AG04449 (cell line): ENCODE measurements around the gene FBXO8.

ENCODE experiments used
- CTCF ChIA-PET: fragments of 350-600 bp; formaldehyde crosslinking; extraction: SDS; loops from one replicate; lab custom pipeline; 2021; ENCODE audit warnings: antibody characterized with exemption; lab: Yijun Ruan, JAX
- POLR2A ChIA-PET: fragments of 400-600, 350-600 bp; formaldehyde crosslinking; extraction: SDS; loops from one replicate; lab custom pipeline; 2020; ENCODE audit warnings: antibody characterized with exemption, inconsistent platforms; lab: Yijun Ruan, JAX
- DNase-seq: peaks from one replicate; pipeline ENCODE4 v3.0.0-alpha.2; 2010; ENCODE audit warnings: low read depth, low spot score
- H3K4me3 ChIP-seq: 2 replicates; pipeline ENCODE4 v1.5.1; 2011; ENCODE audit warnings: low read depth, mild to moderate bottlenecking, control low read depth, low read length
- CTCF ChIP-seq: IDR thresholded peaks from one replicate; pipeline ENCODE4 v1.5.1; 2011; ENCODE audit warnings: mild to moderate bottlenecking, moderate library complexity, low read length, control low read depth, inconsistent platforms; ENCODE audit not compliant: insufficient read depth; ENCODE audit errors: missing control alignments

FBXO8 gene

GRCh38 chr4:174248407-174248806 is 35.1 kb downstream of the FBXO8 start:
- DNase-seq = no peak
- no peak overlapping the region for H3K4me3 ChIP-seq
- ChIA-PET POLR2A (no interaction called here), CTCF (no interaction called here)
- TF ChIP-seq CTCF = no peak

- CTCF ChIA-PET = interaction anchor here (1.2 kb wide), 1 partner anchor 26 kb away, joined by 3 read pairs; no protein-coding TSS in a partner anchor
- POLR2A ChIA-PET = no interaction called here
- no peak for TF ChIP-seq CTCF
These were observed 37.8 kb downstream of the FBXO8 start for GRCh38 chr4:174245714-174246113.

DNA sequence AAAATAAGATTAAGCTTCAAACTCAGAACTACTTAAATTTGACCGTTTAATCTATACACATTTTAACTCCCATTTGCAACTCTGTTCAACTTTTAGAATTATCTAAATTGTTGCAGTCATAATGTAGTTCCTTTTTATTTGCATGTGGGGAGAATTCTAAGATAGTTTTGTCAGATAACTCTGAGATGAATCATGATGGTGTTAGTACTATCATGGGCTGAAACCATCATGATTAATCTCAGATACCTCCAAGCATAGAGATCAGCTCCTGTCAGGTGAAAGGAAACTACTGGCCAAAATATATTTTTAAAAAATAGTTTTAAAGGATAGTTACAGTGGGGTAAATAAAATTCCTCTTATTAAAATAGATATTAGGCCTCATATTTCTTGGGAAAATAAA is 39.0 kb downstream of the FBXO8 start:
- DNase-seq = no peak
- ChIA-PET POLR2A (no interaction called here), CTCF (interaction anchor here (0.9 kb wide), 1 partner anchor 76 kb away, joined by 4 read pairs; no protein-coding TSS in a partner anchor)
- TF ChIP-seq CTCF = no peak
- no peak overlapping the region for H3K4me3 ChIP-seq

More at GRCh38 chr4:174245714-174246113, 37.8 kb downstream of the FBXO8 start:
- DNase-seq = no peak
- no peak overlapping the region for H3K4me3 ChIP-seq

DNA sequence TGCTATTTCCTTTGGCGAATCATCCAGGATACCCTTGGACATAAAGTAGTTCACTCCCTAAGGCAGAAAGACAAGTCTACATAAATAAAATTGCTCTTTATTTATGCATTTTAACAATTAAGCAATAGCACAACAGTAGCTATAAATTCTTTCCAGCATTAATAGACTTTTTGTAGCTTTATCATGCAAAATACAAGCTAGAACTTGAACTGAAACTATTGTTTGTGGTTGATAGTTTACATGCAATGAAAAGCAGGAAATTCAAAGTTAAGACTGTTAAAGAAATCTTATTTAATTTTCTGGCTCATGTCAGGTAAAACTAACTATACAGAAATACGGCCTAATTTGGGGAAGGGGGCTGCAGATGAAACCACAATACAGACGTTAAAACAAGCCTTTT is 42.3 kb downstream of the FBXO8 start:
- POLR2A ChIA-PET = no interaction called here
- TF ChIP-seq CTCF = no peak
- no peak for DNase-seq
- H3K4me3 ChIP-seq = no peak overlapping the region
- CTCF ChIA-PET = interaction anchor here (1.6 kb wide), 1 partner anchor 18 kb away, joined by 4 read pairs; no protein-coding TSS in a partner anchor

DNA sequence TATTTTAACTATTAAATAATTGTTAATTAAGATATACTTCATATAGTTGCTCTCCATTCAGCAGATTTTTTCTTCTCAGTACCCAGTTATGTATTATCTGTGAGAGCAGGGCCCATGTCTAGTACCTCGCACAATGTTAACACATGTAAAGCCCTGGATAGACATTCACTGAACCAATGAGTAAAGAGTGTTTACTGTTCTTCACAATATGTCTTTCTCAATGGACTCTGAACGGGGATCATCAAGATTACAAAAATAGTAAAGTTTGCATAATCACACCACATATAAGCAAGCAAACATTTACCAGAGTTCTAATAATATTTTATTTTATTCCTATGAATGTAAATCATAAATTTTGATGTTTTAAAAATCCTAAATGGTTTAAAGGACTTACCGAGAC is 47.1 kb downstream of the FBXO8 start:
- POLR2A ChIA-PET = no interaction called here
- TF ChIP-seq CTCF = no peak
- CTCF ChIA-PET = no interaction called here
- no peak overlapping the region for H3K4me3 ChIP-seq
- DNase-seq = no peak

GRCh38 chr4:174230680-174231079 is 52.8 kb downstream of the FBXO8 start:
- H3K4me3 ChIP-seq = no peak overlapping the region
- TF ChIP-seq CTCF = no peak
- ChIA-PET CTCF (no interaction called here), POLR2A (no interaction called here)
- no peak for DNase-seq
